ENCODE measurements around the gene ENPP4.

Gene ENPP4

DNA sequence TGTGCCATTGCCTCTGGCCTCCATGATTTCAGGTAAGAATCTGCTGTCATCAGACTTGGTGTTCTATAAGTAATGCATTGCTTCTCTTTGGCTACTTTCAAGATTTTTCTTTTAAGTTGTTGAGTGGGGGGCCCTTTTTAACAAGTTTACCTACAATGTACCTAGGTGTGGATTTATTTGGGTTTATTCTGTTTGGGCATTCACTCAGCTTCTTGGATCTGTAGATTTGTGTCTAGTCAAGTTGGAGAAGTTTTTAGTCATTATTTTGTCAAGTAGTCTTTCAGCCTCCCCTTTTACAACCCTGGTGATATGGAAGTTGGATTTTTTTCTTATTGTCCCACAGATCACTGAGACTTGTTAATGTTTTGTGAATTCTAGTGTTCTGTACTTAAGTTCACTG is 26.9 kb downstream of the ENPP4 start:
- Histone ChIP-seq H3K4me1 (ENCODE audit: insufficient read depth, insufficient read length) (no peaks in the 10 kb centered on the region), H3K4me3 (ENCODE audit: insufficient read length, low read depth) (no peak overlapping the region), H3K36me3 (ENCODE audit: insufficient read depth, insufficient read length, low read length) (peaks cover 4% of the 10 kb centered on the region), H3K9ac (ENCODE audit: insufficient read length, low read depth) (no peak overlapping the region), H3K9me3 (ENCODE audit: insufficient read depth, low read length) (no peaks in the 10 kb centered on the region), H3K27me3 (ENCODE audit: insufficient read depth, insufficient read length) (no peaks in the 10 kb centered on the region)
- DNase-seq (ENCODE audit: low read depth, low spot score): no peak
- no peak for TF ChIP-seq ZNF274 (IDR thresholded peaks at IDR 0.05; ENCODE audit: low read depth, low read length)
- TF ChIP-seq SUZ12 (IDR thresholded peaks at IDR 0.05; ENCODE audit: extremely low read depth, insufficient read depth, insufficient read length): no peak
- no peak for TF ChIP-seq YY1 (IDR thresholded peaks at IDR 0.05; ENCODE audit: insufficient read depth, insufficient read length)

DNA sequence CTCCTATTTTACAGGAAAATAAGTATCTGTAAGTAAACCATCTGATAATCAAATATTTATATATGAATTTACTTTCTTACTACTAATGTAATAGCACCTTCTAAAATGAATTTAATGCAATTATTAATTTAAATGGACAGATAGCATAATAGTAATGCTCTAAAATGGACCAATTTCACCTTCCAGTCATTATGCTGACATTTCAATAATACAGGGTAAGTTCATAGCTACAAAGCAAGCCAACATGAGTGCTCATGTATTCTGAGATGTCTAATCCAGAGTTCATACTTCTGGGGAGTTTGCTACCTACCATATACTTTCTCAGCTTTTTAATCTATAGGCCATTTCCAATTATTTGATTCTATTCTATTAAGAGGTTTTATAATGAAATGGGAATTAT is 29.4 kb downstream of the ENPP4 start:
- DNase-seq (ENCODE audit: low read depth, low spot score): no peak
- peaks cover 5% of the 10 kb centered on the region for H3K36me3 ChIP-seq (ENCODE audit: insufficient read depth, insufficient read length, low read length)
- H3K4me1 ChIP-seq (ENCODE audit: insufficient read depth, insufficient read length): no peaks in the 10 kb centered on the region
- no peaks in the 10 kb centered on the region for H3K27me3 ChIP-seq (ENCODE audit: insufficient read depth, insufficient read length)
- no peak overlapping the region for H3K9ac ChIP-seq (ENCODE audit: insufficient read length, low read depth)
- TF ChIP-seq SUZ12 (IDR thresholded peaks at IDR 0.05; ENCODE audit: extremely low read depth, insufficient read depth, insufficient read length) (no peak), YY1 (IDR thresholded peaks at IDR 0.05; ENCODE audit: insufficient read depth, insufficient read length) (no peak), ZNF274 (IDR thresholded peaks at IDR 0.05; ENCODE audit: low read depth, low read length) (no peak)
- H3K4me3 ChIP-seq (ENCODE audit: insufficient read length, low read depth): no peak overlapping the region
- no peaks in the 10 kb centered on the region for H3K9me3 ChIP-seq (ENCODE audit: insufficient read depth, low read length)

DNA sequence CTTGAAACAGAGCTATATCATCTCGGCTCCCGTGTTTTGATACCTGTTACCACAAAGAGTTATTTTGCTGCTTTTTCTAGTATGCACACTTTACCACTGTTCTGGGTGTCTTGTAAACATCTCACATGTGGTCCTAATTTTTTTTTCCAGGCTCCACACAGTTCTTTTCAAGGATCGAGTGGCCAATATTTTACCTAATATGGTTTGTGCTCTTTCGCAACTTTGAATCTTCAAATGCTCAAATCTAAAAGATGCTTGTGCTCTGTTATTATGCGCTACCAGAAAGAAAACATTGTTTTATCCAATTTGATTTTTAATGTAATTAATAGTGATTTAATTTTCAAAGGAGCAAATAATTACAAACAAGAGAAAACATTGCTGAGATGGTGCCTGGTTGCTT is 30.3 kb downstream of the ENPP4 start:
- H3K36me3 ChIP-seq (ENCODE audit: insufficient read depth, insufficient read length, low read length): peaks cover 5% of the 10 kb centered on the region
- DNase-seq (ENCODE audit: low read depth, low spot score): no peak
- no peak overlapping the region for H3K4me3 ChIP-seq (ENCODE audit: insufficient read length, low read depth)

DNA sequence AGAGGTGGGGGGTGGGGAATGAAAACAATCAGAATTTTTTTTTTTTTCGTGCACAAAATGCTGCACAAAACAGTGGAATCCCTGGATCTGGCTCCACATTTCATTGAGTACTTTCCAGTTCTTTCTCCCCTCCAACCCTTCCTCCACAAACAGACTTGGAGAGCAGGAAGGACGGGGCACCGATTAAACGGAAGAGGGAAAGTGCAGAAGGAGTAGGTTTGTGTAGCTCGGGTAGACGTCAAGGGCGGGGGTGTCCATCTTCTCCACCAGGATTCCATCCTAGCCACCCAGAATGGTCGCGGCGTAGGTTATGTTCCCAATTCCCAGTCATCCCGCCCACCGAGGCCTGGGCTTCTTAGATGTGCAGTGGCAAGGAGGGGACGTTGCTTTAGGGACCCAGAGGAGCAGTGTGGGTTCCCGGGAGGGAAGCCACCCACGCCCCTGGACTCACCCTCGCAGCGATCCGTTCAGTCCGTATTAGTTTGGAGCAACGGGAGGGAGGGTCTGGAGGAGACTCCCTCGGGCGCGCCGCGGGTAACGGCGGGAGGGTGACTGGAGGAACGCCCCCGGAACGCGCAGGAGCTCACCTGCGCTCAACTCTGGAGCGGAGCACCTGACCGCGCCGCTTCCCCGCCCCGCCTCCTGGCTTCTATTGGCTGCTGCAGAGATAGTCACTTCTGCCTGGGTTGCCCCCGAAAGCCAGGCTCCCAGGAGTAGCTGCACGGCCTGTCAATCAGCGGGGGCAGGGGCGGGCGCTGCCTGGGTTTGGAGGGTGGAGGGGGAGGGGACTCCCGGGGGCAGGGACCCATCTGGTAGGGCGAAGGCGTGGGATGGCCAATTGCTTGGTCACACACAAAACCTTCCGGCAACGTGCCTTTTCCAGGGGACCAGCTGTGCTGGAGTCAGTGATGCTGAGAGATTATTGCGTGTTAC is 40.8 kb downstream of the ENPP4 start, which contains the start of gene ENPP5:
ENPP5 (minus strand) TSS at position 624 of the 933 bp plus-strand sequence. CDS start 2,718 bp downstream, outside the sequence.
- Histone ChIP-seq H3K9me3 (ENCODE audit: insufficient read depth, low read length) (no peaks in the 10 kb centered on the region), H3K4me1 (ENCODE audit: insufficient read depth, insufficient read length) (no peaks in the 10 kb centered on the region), H3K36me3 (ENCODE audit: insufficient read depth, insufficient read length, low read length) (no peaks in the 10 kb centered on the region), H3K9ac (ENCODE audit: insufficient read length, low read depth) (peak within 1 kb of the TSS; percentile 75), H3K27me3 (ENCODE audit: insufficient read depth, insufficient read length) (no peaks in the 10 kb centered on the region), H3K4me3 (ENCODE audit: insufficient read length, low read depth) (peak within 1 kb of the TSS; percentile 75)
- DNase-seq (ENCODE audit: low read depth, low spot score): peak; percentile 61
- TF ChIP-seq SUZ12 (IDR thresholded peaks at IDR 0.05; ENCODE audit: extremely low read depth, insufficient read depth, insufficient read length): no peak
- no peak for TF ChIP-seq YY1 (IDR thresholded peaks at IDR 0.05; ENCODE audit: insufficient read depth, insufficient read length)
- TF ChIP-seq ZNF274 (IDR thresholded peaks at IDR 0.05; ENCODE audit: low read depth, low read length): no peak

More for the DNA sequence above, 30.3 kb downstream of the ENPP4 start:
- TF ChIP-seq YY1 (IDR thresholded peaks at IDR 0.05; ENCODE audit: insufficient read depth, insufficient read length) (no peak), ZNF274 (IDR thresholded peaks at IDR 0.05; ENCODE audit: low read depth, low read length) (no peak), SUZ12 (IDR thresholded peaks at IDR 0.05; ENCODE audit: extremely low read depth, insufficient read depth, insufficient read length) (no peak)
- no peaks in the 10 kb centered on the region for H3K4me1 ChIP-seq (ENCODE audit: insufficient read depth, insufficient read length)
- no peaks in the 10 kb centered on the region for H3K27me3 ChIP-seq (ENCODE audit: insufficient read depth, insufficient read length)
- no peak overlapping the region for H3K9ac ChIP-seq (ENCODE audit: insufficient read length, low read depth)
- no peaks in the 10 kb centered on the region for H3K9me3 ChIP-seq (ENCODE audit: insufficient read depth, low read length)

DNA sequence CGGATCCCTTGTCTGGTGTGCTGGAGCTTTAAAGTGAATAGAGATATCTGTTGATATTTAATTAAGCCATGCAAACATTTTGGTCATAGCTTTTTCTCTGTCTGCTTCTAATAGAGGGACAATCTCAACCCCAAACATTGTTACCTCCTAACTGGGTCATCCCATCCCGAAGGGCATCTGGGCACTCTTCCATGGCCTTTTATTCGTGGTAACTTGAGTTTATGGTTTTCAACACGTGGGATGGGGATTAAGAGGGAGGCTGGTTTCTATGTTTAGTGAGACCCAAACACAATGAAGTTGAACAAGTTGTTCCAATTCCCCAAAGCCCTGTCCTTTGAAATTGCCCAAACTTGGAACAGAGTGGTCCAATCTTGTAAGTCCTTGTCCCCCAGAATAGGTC is 42.4 kb downstream of the ENPP4 start:
- no peak for DNase-seq (ENCODE audit: low read depth, low spot score)
- no peak overlapping the region for H3K4me3 ChIP-seq (ENCODE audit: insufficient read length, low read depth)
- H3K9me3 ChIP-seq (ENCODE audit: insufficient read depth, low read length): no peaks in the 10 kb centered on the region
- no peak for TF ChIP-seq SUZ12 (IDR thresholded peaks at IDR 0.05; ENCODE audit: extremely low read depth, insufficient read depth, insufficient read length)
- H3K36me3 ChIP-seq (ENCODE audit: insufficient read depth, insufficient read length, low read length): no peaks in the 10 kb centered on the region
- no peaks in the 10 kb centered on the region for H3K27me3 ChIP-seq (ENCODE audit: insufficient read depth, insufficient read length)
- H3K4me1 ChIP-seq (ENCODE audit: insufficient read depth, insufficient read length): no peaks in the 10 kb centered on the region
- no peak overlapping the region for H3K9ac ChIP-seq (ENCODE audit: insufficient read length, low read depth)

GRCh38 chr6:46174904-46175303 is 45.1 kb downstream of the ENPP4 start:
- no peak overlapping the region for H3K9ac ChIP-seq (ENCODE audit: insufficient read length, low read depth)
- H3K4me3 ChIP-seq (ENCODE audit: insufficient read length, low read depth): no peak overlapping the region
- H3K27me3 ChIP-seq (ENCODE audit: insufficient read depth, insufficient read length): no peaks in the 10 kb centered on the region
- no peak for TF ChIP-seq ZNF274 (IDR thresholded peaks at IDR 0.05; ENCODE audit: low read depth, low read length)
- no peak for DNase-seq (ENCODE audit: low read depth, low spot score)
- no peaks in the 10 kb centered on the region for H3K36me3 ChIP-seq (ENCODE audit: insufficient read depth, insufficient read length, low read length)
- H3K4me1 ChIP-seq (ENCODE audit: insufficient read depth, insufficient read length): no peaks in the 10 kb centered on the region
- no peaks in the 10 kb centered on the region for H3K9me3 ChIP-seq (ENCODE audit: insufficient read depth, low read length)

- H3K4me1 ChIP-seq (ENCODE audit: insufficient read depth, insufficient read length): no peaks in the 10 kb centered on the region
- no peaks in the 10 kb centered on the region for H3K27me3 ChIP-seq (ENCODE audit: insufficient read depth, insufficient read length)
- no peak overlapping the region for H3K9ac ChIP-seq (ENCODE audit: insufficient read length, low read depth)
- no peak for DNase-seq (ENCODE audit: low read depth, low spot score)
- no peak overlapping the region for H3K4me3 ChIP-seq (ENCODE audit: insufficient read length, low read depth)
- TF ChIP-seq ZNF274 (IDR thresholded peaks at IDR 0.05; ENCODE audit: low read depth, low read length) (no peak), YY1 (IDR thresholded peaks at IDR 0.05; ENCODE audit: insufficient read depth, insufficient read length) (no peak), SUZ12 (IDR thresholded peaks at IDR 0.05; ENCODE audit: extremely low read depth, insufficient read depth, insufficient read length) (no peak)
- H3K9me3 ChIP-seq (ENCODE audit: insufficient read depth, low read length): no peaks in the 10 kb centered on the region
- no peaks in the 10 kb centered on the region for H3K36me3 ChIP-seq (ENCODE audit: insufficient read depth, insufficient read length, low read length)
Measured at GRCh38 chr6:46175446-46175845, 45.7 kb downstream of the ENPP4 start.

Measured in NT2/D1 (cell line).